Stimulated activated CD8-positive, alpha-beta memory T cell treated with anti-CD3 and anti-CD28 coated beads, Interleukin-12 subunit alpha, Interleukin-12 subunit beta, amount 100 ng/mL, for 4 hours (primary cell): ENCODE data around the gene NTPCR.
"Not testable (repeated sequence)": the region's sequence is repeated elsewhere in the genome, so short reads cannot be mapped to it uniquely, and the experiment has no call there.

ENCODE experiments used
- DNase-seq: peaks from one replicate; pipeline ENCODE4 v3.0.0-alpha.2; 2020; ENCODE audit warnings: low read depth

The NTPCR gene

GRCh38 chr1:232950197-232951176, at the start of gene NTPCR:
Gene NTPCR (plus strand): TSS chr1:232950611. CDS start chr1:232950711, 100 bp downstream.
- peak; percentile 92 for DNase-seq

- DNase-seq: no peak
These were observed 49.6 kb upstream of the NTPCR start for GRCh38 chr1:232900818-232901217.

- no peak for DNase-seq
These were observed 49.2 kb upstream of the NTPCR start for GRCh38 chr1:232901255-232901654.

GRCh38 chr1:232902774-232903350, 47.5 kb upstream of the NTPCR start:
- DNase-seq: no peak

GRCh38 chr1:232904131-232904530, 46.3 kb upstream of the NTPCR start:
- no peak for DNase-seq

- DNase-seq: no peak
These were observed 45.8 kb upstream of the NTPCR start for GRCh38 chr1:232904566-232904965.

- DNase-seq: no peak
These were observed 44.9 kb upstream of the NTPCR start for GRCh38 chr1:232905331-232906034.

GRCh38 chr1:232906441-232906840, 44.0 kb upstream of the NTPCR start:
- no peak for DNase-seq

GRCh38 chr1:232908831-232909230, 41.6 kb upstream of the NTPCR start:
- no peak for DNase-seq

GRCh38 chr1:232909752-232910151, 40.7 kb upstream of the NTPCR start:
- DNase-seq: no peak

GRCh38 chr1:232911027-232911599, 39.3 kb upstream of the NTPCR start:
- no peak for DNase-seq

GRCh38 chr1:232912845-232913580, 37.4 kb upstream of the NTPCR start:
- DNase-seq: no peak

GRCh38 chr1:232914271-232914670, 36.1 kb upstream of the NTPCR start:
- not testable (repeated sequence) for DNase-seq

- no peak for DNase-seq
These were observed 35.2 kb upstream of the NTPCR start for GRCh38 chr1:232915212-232915611.

- no peak for DNase-seq
These were observed 33.4 kb upstream of the NTPCR start for GRCh38 chr1:232917053-232917452.

- DNase-seq: no peak
These were observed 29.0 kb upstream of the NTPCR start for GRCh38 chr1:232921381-232921780.

GRCh38 chr1:232922485-232922884, 27.9 kb upstream of the NTPCR start:
- no peak for DNase-seq

- no peak for DNase-seq
These were observed 26.5 kb upstream of the NTPCR start for GRCh38 chr1:232923739-232924386.

- DNase-seq: no peak
These were observed 25.5 kb upstream of the NTPCR start for GRCh38 chr1:232924874-232925273.

- DNase-seq: no peak
These were observed 24.8 kb upstream of the NTPCR start for GRCh38 chr1:232925421-232926220.
